Keratinocyte (primary cell): Measurements from ENCODE around the gene CDC42EP4. TPM values are rescaled to one million over a fixed set of nuclear protein-coding genes. Genes with fewer than 3 reads are reported as not detected.
"Not testable (repeated sequence)": the region's sequence is repeated elsewhere in the genome, so short reads cannot be mapped to it uniquely, and the experiment has no call there.

Experiments
- DNase-seq: peaks from one replicate; pipeline ENCODE4 v3.0.0-alpha.2; 2011; ENCODE audit warnings: low read depth, missing footprints, low spot score
- FAIRE-seq: peaks from 2 replicates; lab custom pipeline; 2011; peaks lifted over from hg19 to GRCh38; lab: Jason Lieb, UNC
- H2AFZ ChIP-seq: 2 replicates; pipeline ENCODE4 v1.6.0; 2012; ENCODE audit warnings: low read length, control low read depth, inconsistent platforms; ENCODE audit not compliant: control insufficient read depth
- H3K27ac ChIP-seq: 2 replicates; pipeline ENCODE4 v1.5.1; 2011; ENCODE audit warnings: low read length; ENCODE audit not compliant: control insufficient read depth, insufficient read depth
- H3K27me3 ChIP-seq: 3 replicates; pipeline ENCODE4 v1.6.0; 2011; ENCODE audit warnings: low read length; ENCODE audit not compliant: control insufficient read depth, insufficient read depth; ENCODE audit errors: extremely low read depth
- H3K36me3 ChIP-seq, 2 experiments: 2 replicates in 1 of 2; 3 replicates in 1 of 2; pipeline ENCODE4 v1.5.1; 2011; ENCODE audit warnings: low read length in 2 of 2, mild to moderate bottlenecking in 1 of 2; ENCODE audit not compliant: control insufficient read depth in 2 of 2, insufficient read depth in 2 of 2; ENCODE audit errors: extremely low read depth in 1 of 2
- H3K4me1 ChIP-seq: 3 replicates; pipeline ENCODE4 v1.5.1; 2011; ENCODE audit warnings: low read length; ENCODE audit not compliant: control insufficient read depth, insufficient read depth; ENCODE audit errors: extremely low read depth
- H3K4me2 ChIP-seq: 3 replicates; pipeline ENCODE4 v1.6.0; 2011; ENCODE audit warnings: low read depth, low read length; ENCODE audit not compliant: control insufficient read depth, insufficient read depth; ENCODE audit errors: extremely low read depth
- H3K4me3 ChIP-seq, 3 experiments: fragments of 200-600 bp in 1 of 3; sonication (generic) in 1 of 3; 2 replicates in 2 of 3; 3 replicates in 1 of 3; pipeline ENCODE4 v1.5.1; 2011 to 2016; ENCODE audit warnings: low read length in 3 of 3, mild to moderate bottlenecking in 3 of 3, control low read depth in 2 of 3, inconsistent platforms in 1 of 3, low read depth in 1 of 3, mixed read lengths in 1 of 3, mixed run types in 1 of 3, moderate library complexity in 1 of 3; ENCODE audit not compliant: control insufficient read depth in 2 of 3, insufficient read depth in 2 of 3; ENCODE audit errors: extremely low read depth in 1 of 3
- H3K79me2 ChIP-seq: 2 replicates; pipeline ENCODE4 v1.6.0; 2012; ENCODE audit warnings: low read length; ENCODE audit not compliant: control insufficient read depth, insufficient read depth
- H3K9ac ChIP-seq: 3 replicates; pipeline ENCODE4 v1.6.0; 2011; ENCODE audit warnings: low read length; ENCODE audit not compliant: control insufficient read depth, insufficient read depth; ENCODE audit errors: extremely low read depth
- H3K9me1 ChIP-seq: 3 replicates; pipeline ENCODE4 v1.6.0; 2011; ENCODE audit warnings: low read length; ENCODE audit not compliant: control insufficient read depth, insufficient read depth; ENCODE audit errors: extremely low read depth
- H3K9me3 ChIP-seq: 2 replicates; pipeline ENCODE4 v1.5.1; 2012; ENCODE audit warnings: low read depth, low read length; ENCODE audit not compliant: control insufficient read depth
- H4K20me1 ChIP-seq: 3 replicates; pipeline ENCODE4 v1.6.0; 2011; ENCODE audit warnings: low read length; ENCODE audit not compliant: control insufficient read depth, insufficient read depth; ENCODE audit errors: extremely low read depth
- EZH2 ChIP-seq: IDR thresholded peaks from one replicate; pipeline ENCODE4 v1.6.1; 2012; ENCODE audit warnings: inconsistent platforms, mild to moderate bottlenecking, low read length, moderate library complexity
- dilution Hi-C: fragments of 300-500 bp; cut with MboI; formaldehyde crosslinking; loops from one replicate; pipeline ENCODE4 v1.7.0; 2020; ENCODE audit warnings: low sequenced_read_pairs; ENCODE audit not compliant: extremely low pct_ligation_motif_present
- polyA plus RNA-seq, 5 experiments: library from polyadenylated mRNA; depleted of rRNA in 3 of 5; stranded (reverse) in 3 of 5; stranded (forward) in 1 of 5; unstranded in 1 of 5; fragments of >200 nt; gene quantifications; 1 replicate in 1 of 5; 2 replicates in 3 of 5; 3 replicates in 1 of 5; pipeline versions ENCODE4 v1.2.1 to v1.2.3, GENCODE V29; 2011 to 2012; ENCODE audit warnings: missing spikeins in 2 of 5, low read depth in 1 of 5, low replicate concordance in 1 of 5
- TF ChIP-seq, protein P1 (sequence below), 3 experiments: IDR thresholded peaks in 1 of 3; conservative IDR thresholded peaks in 1 of 3; optimal IDR thresholded peaks in 1 of 3; 2 replicates in 2 of 3; 3 replicates in 1 of 3; pipeline versions ENCODE3 to v1.5.1; 2011; ENCODE audit warnings: low read length in 3 of 3, mild to moderate bottlenecking in 3 of 3, moderate library complexity in 2 of 3, control low read depth in 1 of 3, inconsistent platforms in 1 of 3; ENCODE audit not compliant: insufficient read depth in 2 of 3; ENCODE audit errors: extremely low read depth in 1 of 3

Gene CDC42EP4
- polyA plus RNA-seq, 1 donor (not counting 4 experiments of a cell fraction or from before 2014, with no cell fraction given), result 9.4 TPM

GRCh38 chr17:73315471-73315870, 3.7 kb upstream of the CDC42EP4 start:
- DNase-seq, result no peak
- H3K9me3 ChIP-seq, result no peaks in the 10 kb centered on the region
- H3K4me1 ChIP-seq, result peaks cover 25% of the 10 kb centered on the region
- H3K27me3 ChIP-seq, result no peaks in the 10 kb centered on the region
- no peak overlapping the region for H3K9ac ChIP-seq
- TF ChIP-seq, protein P1, sequence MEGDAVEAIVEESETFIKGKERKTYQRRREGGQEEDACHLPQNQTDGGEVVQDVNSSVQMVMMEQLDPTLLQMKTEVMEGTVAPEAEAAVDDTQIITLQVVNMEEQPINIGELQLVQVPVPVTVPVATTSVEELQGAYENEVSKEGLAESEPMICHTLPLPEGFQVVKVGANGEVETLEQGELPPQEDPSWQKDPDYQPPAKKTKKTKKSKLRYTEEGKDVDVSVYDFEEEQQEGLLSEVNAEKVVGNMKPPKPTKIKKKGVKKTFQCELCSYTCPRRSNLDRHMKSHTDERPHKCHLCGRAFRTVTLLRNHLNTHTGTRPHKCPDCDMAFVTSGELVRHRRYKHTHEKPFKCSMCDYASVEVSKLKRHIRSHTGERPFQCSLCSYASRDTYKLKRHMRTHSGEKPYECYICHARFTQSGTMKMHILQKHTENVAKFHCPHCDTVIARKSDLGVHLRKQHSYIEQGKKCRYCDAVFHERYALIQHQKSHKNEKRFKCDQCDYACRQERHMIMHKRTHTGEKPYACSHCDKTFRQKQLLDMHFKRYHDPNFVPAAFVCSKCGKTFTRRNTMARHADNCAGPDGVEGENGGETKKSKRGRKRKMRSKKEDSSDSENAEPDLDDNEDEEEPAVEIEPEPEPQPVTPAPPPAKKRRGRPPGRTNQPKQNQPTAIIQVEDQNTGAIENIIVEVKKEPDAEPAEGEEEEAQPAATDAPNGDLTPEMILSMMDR (optimal IDR thresholded peaks at IDR 0.05 in 1 of 3, IDR thresholded peaks at IDR 0.05 in 1 of 3, conservative IDR thresholded peaks at IDR 0.05 in 1 of 3; ENCODE audit: extremely low read depth in 1 of 3, insufficient read depth in 2 of 3, low read length in 3 of 3), result no peak
- no peak for TF ChIP-seq EZH2
- dilution Hi-C loops, result no loop called here
- H3K4me3 ChIP-seq, result no peak overlapping the region
- no peaks in the 10 kb centered on the region for H3K36me3 ChIP-seq
- no peaks in the 10 kb centered on the region for H3K79me2 ChIP-seq
- peak overlapping the region; percentile 37 for H3K4me2 ChIP-seq
- H2AFZ ChIP-seq, result no peak overlapping the region
- no peaks in the 10 kb centered on the region for H3K9me1 ChIP-seq
- no peak overlapping the region for H3K27ac ChIP-seq
- FAIRE-seq, result no peak
- no peaks in the 10 kb centered on the region for H4K20me1 ChIP-seq

- no peak overlapping the region for H2AFZ ChIP-seq
- no peak overlapping the region for H3K4me3 ChIP-seq
- no peaks in the 10 kb centered on the region for H3K9me3 ChIP-seq
- DNase-seq, result no peak
- peaks cover 10% of the 10 kb centered on the region for H3K79me2 ChIP-seq
- H4K20me1 ChIP-seq, result no peaks in the 10 kb centered on the region
- H3K27me3 ChIP-seq, result no peaks in the 10 kb centered on the region
- FAIRE-seq, result no peak
- no peaks in the 10 kb centered on the region for H3K9me1 ChIP-seq
- H3K9ac ChIP-seq, result no peak overlapping the region
- TF ChIP-seq EZH2, result no peak
- TF ChIP-seq, protein P1 (optimal IDR thresholded peaks at IDR 0.05 in 1 of 3, IDR thresholded peaks at IDR 0.05 in 1 of 3, conservative IDR thresholded peaks at IDR 0.05 in 1 of 3; ENCODE audit: extremely low read depth in 1 of 3, insufficient read depth in 2 of 3, low read length in 3 of 3), result no peak
- dilution Hi-C loops, result no loop called here
- H3K4me2 ChIP-seq, result no peak overlapping the region
- no peaks in the 10 kb centered on the region for H3K36me3 ChIP-seq
- H3K27ac ChIP-seq, result no peak overlapping the region
- peaks cover 42% of the 10 kb centered on the region for H3K4me1 ChIP-seq
These were observed 1.8 kb upstream of the CDC42EP4 start for GRCh38 chr17:73313526-73314127.

DNA sequence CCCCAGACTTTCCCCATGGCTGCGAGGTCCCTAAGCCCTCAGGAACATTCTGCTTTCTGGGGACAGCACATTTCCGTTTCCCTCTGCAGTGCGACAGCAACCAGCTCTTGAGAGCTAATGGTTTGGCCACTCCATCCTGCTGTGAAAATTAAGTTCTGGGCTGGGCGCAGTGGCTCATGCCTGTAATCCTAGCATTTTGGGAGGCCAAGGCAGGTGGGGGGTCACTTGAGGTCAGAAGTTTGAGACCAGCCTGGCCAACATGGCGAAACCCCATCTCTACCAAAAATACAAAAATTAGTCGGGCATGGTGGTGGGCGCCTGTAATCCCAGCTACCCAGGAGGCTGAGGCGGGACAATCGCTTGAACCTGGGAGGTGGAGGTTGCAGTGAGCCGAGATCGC, 1.1 kb upstream of the CDC42EP4 start:
- DNase-seq, H4K20me1 ChIP-seq, H3K9me1 ChIP-seq, H2AFZ ChIP-seq, H3K9ac ChIP-seq, H3K9me3 ChIP-seq, dilution Hi-C loops, FAIRE-seq, H3K36me3 ChIP-seq, H3K4me3 ChIP-seq, H3K27me3 ChIP-seq: not testable (repeated sequence)
- peak overlapping the region; percentile 67 for H3K4me2 ChIP-seq
- H3K79me2 ChIP-seq, result peaks cover 15% of the 10 kb centered on the region
- H3K27ac ChIP-seq, result peak overlapping the region; percentile 80
- peaks cover 50% of the 10 kb centered on the region for H3K4me1 ChIP-seq
